A549 (cell line): ENCODE data around the gene C1QTNF1. TPM values are rescaled to one million over a fixed set of nuclear protein-coding genes. Genes with fewer than 3 reads are reported as not detected.

Experiments
- ATAC-seq, 2 experiments: fragments of 200-7000 bp in 1 of 2; fragments of >200 bp in 1 of 2; cut with Nextera tagmentation in 1 of 2; cut with Tn5 transposase in 1 of 2; 3 replicates each; pipeline versions ENCODE4 v1.8.0 to v1.9.1; 2018 to 2020; ENCODE audit warnings: mild to moderate bottlenecking in 1 of 2, moderate library complexity in 1 of 2
- CTCF ChIA-PET: fragments of 300-600 bp; sonication (Branson Sonifier 250); formaldehyde crosslinking; extraction: SDS; loops from one replicate; lab custom pipeline; 2021; ENCODE audit warnings: antibody characterized with exemption, inconsistent platforms; lab: Yijun Ruan, JAX
- POLR2A ChIA-PET: fragments of 350-600 bp; formaldehyde crosslinking; extraction: SDS; loops from one replicate; lab custom pipeline; 2021; ENCODE audit warnings: antibody characterized with exemption, inconsistent platforms; lab: Yijun Ruan, JAX
- DNase-seq, 2 experiments: peaks; one replicate each; pipeline versions ENCODE4 v3.0.0 to v3.0.0-alpha.2; 2011 to 2016; ENCODE audit warnings: low read depth in 1 of 2, low spot score in 1 of 2
- FAIRE-seq: peaks from 2 replicates; lab custom pipeline; 2011; peaks lifted over from hg19 to GRCh38; lab: Jason Lieb, UNC
- H3K27ac ChIP-seq, 2 experiments: fragments of >200 bp; sonication (Bioruptor Twin); formaldehyde crosslinking; 3 replicates each; pipeline ENCODE4 v1.5.1; 2016 to 2017
- H3K4me1 ChIP-seq: fragments of >200 bp; sonication (Bioruptor Twin); formaldehyde crosslinking; 3 replicates; pipeline ENCODE4 v1.6.1; 2016
- H3K4me2 ChIP-seq: fragments of >200 bp; sonication (Bioruptor Twin); formaldehyde crosslinking; 3 replicates; pipeline ENCODE4 v1.6.1; 2016
- H3K4me3 ChIP-seq: fragments of >200 bp; sonication (Bioruptor Twin); formaldehyde crosslinking; 3 replicates; pipeline ENCODE4 v1.5.1; 2016
- H3K9me3 ChIP-seq: fragments of >200 bp; sonication (Bioruptor Twin); formaldehyde crosslinking; 3 replicates; pipeline ENCODE4 v1.6.1; 2016
- BHLHE40 ChIP-seq: IDR thresholded peaks from 2 replicates; pipeline ENCODE4 v1.6.1; 2012; ENCODE audit warnings: low read depth, low read length, inconsistent platforms
- CBX2 ChIP-seq: fragments of 200-600 bp; sonication (generic); IDR thresholded peaks from 2 replicates; pipeline ENCODE4 v1.6.1; 2016; ENCODE audit warnings: low read depth, mild to moderate bottlenecking, borderline replicate concordance
- CEBPB ChIP-seq, 2 experiments: fragments of >200 bp in 1 of 2; sonication (Bioruptor Twin) in 1 of 2; formaldehyde crosslinking in 1 of 2; IDR thresholded peaks; 2 replicates each; pipeline ENCODE4 v1.6.1; 2012 to 2016
- ESRRA ChIP-seq: fragments of 150-350 bp; IDR thresholded peaks from 2 replicates; pipeline ENCODE4 v1.6.1; 2014; ENCODE audit warnings: mild to moderate bottlenecking, low read length, borderline replicate concordance
- FOSB ChIP-seq: fragments of 250-450 bp; sonication (Bioruptor Pico); IDR thresholded peaks from 2 replicates; pipeline ENCODE4 v1.5.0; 2020; ENCODE audit warnings: mild to moderate bottlenecking, moderate library complexity
- FOXS1 ChIP-seq: fragments of 250-450 bp; sonication (Bioruptor Pico); IDR thresholded peaks from 2 replicates; pipeline ENCODE4 v1.5.0; 2020; ENCODE audit warnings: mild to moderate bottlenecking, moderate library complexity
- HEYL ChIP-seq: fragments of 250-450 bp; sonication (Bioruptor Pico); IDR thresholded peaks from 2 replicates; pipeline ENCODE4 v1.8.0; 2021; ENCODE audit warnings: mild to moderate bottlenecking, moderate library complexity
- HOXA7 ChIP-seq: fragments of 250-450 bp; sonication (Bioruptor Pico); IDR thresholded peaks from 2 replicates; pipeline ENCODE4 v1.5.0; 2020; ENCODE audit warnings: mild to moderate bottlenecking, moderate library complexity
- HOXB5 ChIP-seq: fragments of 250-450 bp; sonication (Bioruptor Pico); IDR thresholded peaks from 2 replicates; pipeline ENCODE4 v1.5.0; 2020; ENCODE audit warnings: mild to moderate bottlenecking, moderate library complexity
- JUN ChIP-seq, 2 experiments: fragments of >200 bp; sonication (Bioruptor Twin); formaldehyde crosslinking; IDR thresholded peaks; 2 replicates in 1 of 2; 3 replicates in 1 of 2; pipeline ENCODE4 v1.6.1; 2016 to 2017
- KDM1A ChIP-seq: fragments of 200-600 bp; sonication (generic); IDR thresholded peaks from 2 replicates; pipeline ENCODE4 v1.6.1; 2016; ENCODE audit warnings: low read depth, mild to moderate bottlenecking
- MYC ChIP-seq: IDR thresholded peaks from 2 replicates; pipeline ENCODE4 v1.6.1; 2012; ENCODE audit warnings: mild to moderate bottlenecking, inconsistent platforms, low read length, improper control_type of control experiment, borderline replicate concordance
- NPAS2 ChIP-seq: fragments of 250-450 bp; sonication (Bioruptor Pico); IDR thresholded peaks from 2 replicates; pipeline ENCODE4 v1.8.0; 2022; ENCODE audit warnings: mild to moderate bottlenecking, moderate library complexity, borderline replicate concordance
- PHF8 ChIP-seq: fragments of 200-600 bp; sonication (generic); IDR thresholded peaks from 2 replicates; pipeline ENCODE4 v1.6.1; 2016; ENCODE audit warnings: low read depth, mild to moderate bottlenecking, antibody characterized with exemption, moderate library complexity, borderline replicate concordance
- RAD21 ChIP-seq, 2 experiments: fragments of >200 bp in 1 of 2; sonication (Bioruptor Twin) in 1 of 2; formaldehyde crosslinking in 1 of 2; IDR thresholded peaks in 1 of 2; conservative IDR thresholded peaks in 1 of 2; 2 replicates in 1 of 2; 3 replicates in 1 of 2; pipeline ENCODE4 v1.6.1; 2012 to 2018; ENCODE audit warnings: inconsistent platforms in 1 of 2
- RARB ChIP-seq: fragments of 250-450 bp; sonication (Bioruptor Pico); IDR thresholded peaks from 2 replicates; pipeline ENCODE4 v1.8.0; 2021; ENCODE audit warnings: mild to moderate bottlenecking, moderate library complexity
- RCOR1 ChIP-seq: fragments of 150-350 bp; IDR thresholded peaks from 2 replicates; pipeline ENCODE4 v1.6.1; 2014; ENCODE audit warnings: antibody characterized with exemption, low read length, low read depth
- SMC3 ChIP-seq: fragments of >200 bp; sonication (Bioruptor Twin); formaldehyde crosslinking; IDR thresholded peaks from 3 replicates; pipeline ENCODE4 v1.6.1; 2018; ENCODE audit warnings: inconsistent platforms
- ZC3H11A ChIP-seq: fragments of 450-650 bp; IDR thresholded peaks from 2 replicates; pipeline ENCODE4 v1.6.1; 2014; ENCODE audit warnings: antibody characterized with exemption, mild to moderate bottlenecking
- ZNF302 ChIP-seq: fragments of 250-450 bp; sonication (Bioruptor Pico); IDR thresholded peaks from 2 replicates; pipeline ENCODE4 v1.9.0; 2021; ENCODE audit warnings: inconsistent platforms, mild to moderate bottlenecking, moderate library complexity
- WGBS: methylation state at CpG from one replicate; pipeline ENCODE4 v1.1.6; 2017; ENCODE audit errors: missing lambda C conversion rate; 5-methylcytosine and 5-hydroxymethylcytosine counted together
- polyA plus RNA-seq, 4 experiments: library from polyadenylated mRNA; depleted of rRNA in 3 of 4; stranded (reverse); fragments of >200 nt; fragmentation: RNase III in 1 of 4; extraction: RNeasy Plus Mini Kit Qiagen cat#74134 plus additional on column Dnase treatment in 1 of 4; gene quantifications; 2 replicates in 3 of 4; 3 replicates in 1 of 4; pipeline ENCODE4 v1.2.3, GENCODE V29; 2011 to 2017
- TF ChIP-seq, protein P1 (sequence below): IDR thresholded peaks from 2 replicates; pipeline ENCODE4 v1.6.1; 2012
- TF ChIP-seq, protein P2 (sequence below): fragments of 450-650 bp; IDR thresholded peaks from 2 replicates; pipeline ENCODE4 v1.6.1; 2014; ENCODE audit warnings: antibody characterized with exemption
- TF ChIP-seq, protein P3 (sequence below): fragments of 250-450 bp; sonication (Bioruptor Pico); IDR thresholded peaks from 2 replicates; pipeline ENCODE4 v1.5.0; 2020; ENCODE audit warnings: low read depth, mild to moderate bottlenecking, moderate library complexity
- TF ChIP-seq, protein P4 (sequence below): IDR thresholded peaks from 2 replicates; pipeline ENCODE4 v1.6.1; 2012
- TF ChIP-seq, protein P5 (sequence below): fragments of 150-350 bp; IDR thresholded peaks from 2 replicates; pipeline ENCODE4 v1.6.1; 2014; ENCODE audit warnings: low read depth, mild to moderate bottlenecking, low read length
- TF ChIP-seq, protein P6 (sequence below): fragments of >200 bp; sonication (Bioruptor Twin); formaldehyde crosslinking; IDR thresholded peaks from 2 replicates; pipeline ENCODE4 v1.6.1; 2016
- TF ChIP-seq, protein P7 (sequence below): fragments of >200 bp; sonication (Bioruptor Twin); formaldehyde crosslinking; IDR thresholded peaks from 3 replicates; pipeline ENCODE4 v1.5.1; 2016

C1QTNF1 gene
- polyA plus RNA-seq, 2 of the 4 experiments (the other 2 are of a cell fraction): 10.2 to 26.1 TPM

DNA sequence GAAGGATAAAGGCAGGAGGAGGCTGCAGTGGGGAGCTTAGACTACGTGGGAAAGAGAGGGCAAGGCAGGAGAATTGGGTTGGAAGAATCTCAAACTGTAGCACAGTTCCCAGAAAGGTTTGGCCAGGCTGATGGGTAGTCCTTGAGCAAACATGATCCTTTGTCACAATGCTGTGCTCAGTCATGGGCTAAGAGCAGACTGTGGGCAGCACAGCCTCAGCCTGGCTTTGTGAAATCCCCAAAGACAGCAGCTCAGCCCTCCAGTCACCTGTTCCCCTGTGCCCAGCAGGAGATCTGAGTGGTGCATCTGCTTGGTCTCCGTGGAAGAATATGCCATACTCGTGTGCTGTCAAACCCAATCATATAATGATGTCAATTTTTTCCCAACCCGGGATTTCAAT, 40.1 kb downstream of the C1QTNF1 start:
- Histone ChIP-seq H3K4me1 (no peaks in the 10 kb centered on the region), H3K4me3 (no peak overlapping the region), H3K27ac (no peak overlapping the region), H3K9me3 (no peaks in the 10 kb centered on the region), H3K4me2 (no peak overlapping the region)
- peak; percentile 21 to 43; a peak in 3 of 6 replicates for ATAC-seq
- ChIA-PET POLR2A (no interaction called here), CTCF (interaction anchor here (1.1 to 10.2 kb wide), 11 partner anchors 8 to 601 kb away, joined by 3 to 155 read pairs (median 15); partner anchors contain the start of gene ENGASE)
- TF ChIP-seq PHF8 (no peak), NPAS2 (CRISPR knock-in tag) (no peak), JUN (IDR thresholded peaks at IDR 0.05) (no peak), HOXA7 (CRISPR knock-in tag) (no peak), FOXS1 (CRISPR knock-in tag) (no peak), HOXB5 (CRISPR knock-in tag) (no peak), RARB (CRISPR knock-in tag) (no peak), CEBPB (IDR thresholded peaks at IDR 0.05) (no peak), ZC3H11A (no peak), RCOR1 (no peak), CBX2 (no peak)
- TF ChIP-seq, protein P1, sequence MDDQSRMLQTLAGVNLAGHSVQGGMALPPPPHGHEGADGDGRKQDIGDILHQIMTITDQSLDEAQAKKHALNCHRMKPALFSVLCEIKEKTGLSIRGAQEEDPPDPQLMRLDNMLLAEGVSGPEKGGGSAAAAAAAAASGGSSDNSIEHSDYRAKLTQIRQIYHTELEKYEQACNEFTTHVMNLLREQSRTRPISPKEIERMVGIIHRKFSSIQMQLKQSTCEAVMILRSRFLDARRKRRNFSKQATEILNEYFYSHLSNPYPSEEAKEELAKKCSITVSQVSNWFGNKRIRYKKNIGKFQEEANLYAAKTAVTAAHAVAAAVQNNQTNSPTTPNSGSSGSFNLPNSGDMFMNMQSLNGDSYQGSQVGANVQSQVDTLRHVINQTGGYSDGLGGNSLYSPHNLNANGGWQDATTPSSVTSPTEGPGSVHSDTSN: no peak
- TF ChIP-seq, protein P2, sequence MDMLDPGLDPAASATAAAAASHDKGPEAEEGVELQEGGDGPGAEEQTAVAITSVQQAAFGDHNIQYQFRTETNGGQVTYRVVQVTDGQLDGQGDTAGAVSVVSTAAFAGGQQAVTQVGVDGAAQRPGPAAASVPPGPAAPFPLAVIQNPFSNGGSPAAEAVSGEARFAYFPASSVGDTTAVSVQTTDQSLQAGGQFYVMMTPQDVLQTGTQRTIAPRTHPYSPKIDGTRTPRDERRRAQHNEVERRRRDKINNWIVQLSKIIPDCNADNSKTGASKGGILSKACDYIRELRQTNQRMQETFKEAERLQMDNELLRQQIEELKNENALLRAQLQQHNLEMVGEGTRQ: no peak
- TF ChIP-seq, protein P3, sequence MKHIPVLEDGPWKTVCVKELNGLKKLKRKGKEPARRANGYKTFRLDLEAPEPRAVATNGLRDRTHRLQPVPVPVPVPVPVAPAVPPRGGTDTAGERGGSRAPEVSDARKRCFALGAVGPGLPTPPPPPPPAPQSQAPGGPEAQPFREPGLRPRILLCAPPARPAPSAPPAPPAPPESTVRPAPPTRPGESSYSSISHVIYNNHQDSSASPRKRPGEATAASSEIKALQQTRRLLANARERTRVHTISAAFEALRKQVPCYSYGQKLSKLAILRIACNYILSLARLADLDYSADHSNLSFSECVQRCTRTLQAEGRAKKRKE: no peak
- FAIRE-seq: no peak
- no peak for DNase-seq
- 47% methylated on average over 4 of the region's 4 CpGs for WGBS

DNA sequence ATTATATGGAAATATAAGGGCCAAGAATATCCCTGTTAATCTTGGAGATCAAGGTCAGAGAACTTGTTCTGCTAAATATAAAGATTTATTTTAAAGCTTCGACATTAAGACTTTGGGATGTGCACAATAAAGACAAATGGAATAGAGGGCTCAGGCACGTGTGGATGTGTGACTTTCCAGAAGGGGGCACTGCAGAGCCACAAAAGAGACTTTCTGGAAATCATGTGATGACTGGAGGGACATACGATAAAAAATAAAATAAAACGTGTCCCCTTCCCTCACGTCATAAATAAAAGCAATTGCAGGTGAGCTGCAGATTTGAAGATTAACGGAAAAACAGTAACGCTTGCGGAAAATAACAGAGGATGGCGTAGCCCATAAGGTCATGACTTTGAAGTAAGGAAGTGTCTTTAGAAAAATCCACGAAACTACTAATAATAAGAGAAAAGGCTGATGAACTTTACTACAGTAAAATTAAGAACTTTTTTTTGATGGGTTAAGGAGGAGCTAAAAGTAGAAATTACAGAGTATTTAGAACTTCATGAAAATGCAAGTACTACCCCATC, 41.2 kb downstream of the C1QTNF1 start:
- ATAC-seq: peak; percentile 64 to 81; a peak in 5 of 6 replicates
- DNase-seq: peak; percentile 57 to 73
- FAIRE-seq: no peak
- no peaks in the 10 kb centered on the region for H3K4me1 ChIP-seq
- H3K4me2 ChIP-seq: peak overlapping the region; percentile 53; the same call in 2 of the 3 replicates
- H3K9me3 ChIP-seq: no peaks in the 10 kb centered on the region
- WGBS: 21% methylated on average over 10 of the region's 10 CpGs
- CTCF ChIA-PET: interaction anchor here (0.6 to 10.2 kb wide), 23 partner anchors 9 to 643 kb away, joined by 3 to 155 read pairs (median 6); partner anchors contain the start of gene ENGASE
- H3K4me3 ChIP-seq: no peak overlapping the region
- H3K27ac ChIP-seq: no peak overlapping the region
- POLR2A ChIA-PET: no interaction called here
- TF ChIP-seq, protein P4, sequence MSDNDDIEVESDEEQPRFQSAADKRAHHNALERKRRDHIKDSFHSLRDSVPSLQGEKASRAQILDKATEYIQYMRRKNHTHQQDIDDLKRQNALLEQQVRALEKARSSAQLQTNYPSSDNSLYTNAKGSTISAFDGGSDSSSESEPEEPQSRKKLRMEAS: peak; percentile 72
- TF ChIP-seq, protein P5, sequence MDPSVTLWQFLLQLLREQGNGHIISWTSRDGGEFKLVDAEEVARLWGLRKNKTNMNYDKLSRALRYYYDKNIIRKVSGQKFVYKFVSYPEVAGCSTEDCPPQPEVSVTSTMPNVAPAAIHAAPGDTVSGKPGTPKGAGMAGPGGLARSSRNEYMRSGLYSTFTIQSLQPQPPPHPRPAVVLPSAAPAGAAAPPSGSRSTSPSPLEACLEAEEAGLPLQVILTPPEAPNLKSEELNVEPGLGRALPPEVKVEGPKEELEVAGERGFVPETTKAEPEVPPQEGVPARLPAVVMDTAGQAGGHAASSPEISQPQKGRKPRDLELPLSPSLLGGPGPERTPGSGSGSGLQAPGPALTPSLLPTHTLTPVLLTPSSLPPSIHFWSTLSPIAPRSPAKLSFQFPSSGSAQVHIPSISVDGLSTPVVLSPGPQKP: no peak
- TF ChIP-seq BHLHE40: no peak; the same call in 1 of the 2 replicates
- TF ChIP-seq KDM1A: no peak
- no peak for TF ChIP-seq ESRRA
- no peak for TF ChIP-seq HEYL (CRISPR knock-in tag)
- TF ChIP-seq ZNF302: no peak
- no peak for TF ChIP-seq CBX2
- no peak for TF ChIP-seq PHF8
- TF ChIP-seq FOSB (CRISPR knock-in tag): no peak; the same call in 1 of the 2 replicates
- TF ChIP-seq RAD21 (conservative IDR thresholded peaks at IDR 0.05 in 1 of 2, IDR thresholded peaks at IDR 0.05 in 1 of 2): peak; percentile 69 to 76
- TF ChIP-seq CEBPB (IDR thresholded peaks at IDR 0.05): no peak
- TF ChIP-seq, protein P6, sequence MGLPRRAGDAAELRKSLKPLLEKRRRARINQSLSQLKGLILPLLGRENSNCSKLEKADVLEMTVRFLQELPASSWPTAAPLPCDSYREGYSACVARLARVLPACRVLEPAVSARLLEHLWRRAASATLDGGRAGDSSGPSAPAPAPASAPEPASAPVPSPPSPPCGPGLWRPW: no peak
- TF ChIP-seq, protein P2: peak; percentile 41; the same call in 1 of the 2 replicates
- no peak for TF ChIP-seq HOXA7 (CRISPR knock-in tag)
- TF ChIP-seq MYC: no peak
- TF ChIP-seq SMC3: peak; percentile 55
- TF ChIP-seq, protein P7, sequence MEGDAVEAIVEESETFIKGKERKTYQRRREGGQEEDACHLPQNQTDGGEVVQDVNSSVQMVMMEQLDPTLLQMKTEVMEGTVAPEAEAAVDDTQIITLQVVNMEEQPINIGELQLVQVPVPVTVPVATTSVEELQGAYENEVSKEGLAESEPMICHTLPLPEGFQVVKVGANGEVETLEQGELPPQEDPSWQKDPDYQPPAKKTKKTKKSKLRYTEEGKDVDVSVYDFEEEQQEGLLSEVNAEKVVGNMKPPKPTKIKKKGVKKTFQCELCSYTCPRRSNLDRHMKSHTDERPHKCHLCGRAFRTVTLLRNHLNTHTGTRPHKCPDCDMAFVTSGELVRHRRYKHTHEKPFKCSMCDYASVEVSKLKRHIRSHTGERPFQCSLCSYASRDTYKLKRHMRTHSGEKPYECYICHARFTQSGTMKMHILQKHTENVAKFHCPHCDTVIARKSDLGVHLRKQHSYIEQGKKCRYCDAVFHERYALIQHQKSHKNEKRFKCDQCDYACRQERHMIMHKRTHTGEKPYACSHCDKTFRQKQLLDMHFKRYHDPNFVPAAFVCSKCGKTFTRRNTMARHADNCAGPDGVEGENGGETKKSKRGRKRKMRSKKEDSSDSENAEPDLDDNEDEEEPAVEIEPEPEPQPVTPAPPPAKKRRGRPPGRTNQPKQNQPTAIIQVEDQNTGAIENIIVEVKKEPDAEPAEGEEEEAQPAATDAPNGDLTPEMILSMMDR: peak; percentile 80
